HPDE6-E6E7 (cell line): Measurements from ENCODE around the gene DAB1.
"Not testable (repeated sequence)": the region's sequence is repeated elsewhere in the genome, so short reads cannot be mapped to it uniquely, and the experiment has no call there.

Experiments
- DNase-seq: peaks from one replicate; pipeline ENCODE4 v3.0.0; 2011; ENCODE audit warnings: missing footprints; ENCODE audit errors: extremely low spot score

DAB1 gene

DNA sequence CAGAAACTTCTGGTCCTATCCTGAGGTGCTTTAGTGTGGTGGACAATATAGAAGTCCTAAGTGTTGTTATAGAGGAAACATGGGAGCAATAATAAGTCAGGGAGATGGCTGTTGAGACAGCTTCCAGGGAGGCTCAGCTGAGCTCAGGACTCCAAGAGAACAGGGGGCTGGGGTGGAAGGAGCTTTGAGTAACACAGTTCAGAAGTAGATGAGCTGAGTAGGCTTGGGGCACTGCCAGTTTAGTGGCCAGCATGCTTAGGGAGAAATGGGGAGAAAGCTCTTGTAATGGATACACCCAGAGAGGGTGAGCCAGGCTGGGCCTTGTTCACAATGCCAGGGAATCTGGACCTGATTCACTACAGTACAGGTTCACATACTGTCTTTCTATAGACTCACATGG, 201.6 kb downstream of the DAB1 start:
- no peak for DNase-seq

- DNase-seq = not testable (repeated sequence)
These were observed 203.0 kb downstream of the DAB1 start for GRCh38 chr1:57220905-57221304.

GRCh38 chr1:57218487-57219079, 205.3 kb downstream of the DAB1 start:
- no peak for DNase-seq

- no peak for DNase-seq
These were observed 206.0 kb downstream of the DAB1 start for GRCh38 chr1:57217905-57218304.

GRCh38 chr1:57214951-57215575, 208.8 kb downstream of the DAB1 start:
- DNase-seq = no peak

- DNase-seq = no peak
These were observed 213.0 kb downstream of the DAB1 start for GRCh38 chr1:57210881-57211280.

- no peak for DNase-seq
These were observed 214.4 kb downstream of the DAB1 start for GRCh38 chr1:57209495-57209894.

GRCh38 chr1:57208741-57209302, 215.0 kb downstream of the DAB1 start:
- DNase-seq = no peak

DNA sequence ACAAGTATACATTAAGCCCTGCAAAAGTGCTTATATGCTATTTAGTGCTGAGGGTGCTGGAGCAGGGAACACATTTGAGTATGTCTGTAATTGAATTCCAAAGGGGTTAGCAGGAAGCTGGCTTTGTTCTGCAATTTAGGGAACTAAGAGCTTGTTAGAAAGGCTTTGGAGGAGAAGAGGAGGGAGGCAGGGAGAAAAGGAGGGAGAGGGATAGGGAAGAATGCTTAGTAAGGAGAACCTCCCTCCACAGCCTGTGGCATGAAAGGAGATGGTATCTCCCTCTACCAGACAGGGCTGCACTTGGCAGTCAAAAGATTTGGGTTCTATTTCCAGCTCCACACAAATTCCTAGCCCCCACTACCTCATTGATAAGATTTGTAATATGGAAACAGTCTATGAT, 217.8 kb downstream of the DAB1 start:
- DNase-seq = no peak

DNA sequence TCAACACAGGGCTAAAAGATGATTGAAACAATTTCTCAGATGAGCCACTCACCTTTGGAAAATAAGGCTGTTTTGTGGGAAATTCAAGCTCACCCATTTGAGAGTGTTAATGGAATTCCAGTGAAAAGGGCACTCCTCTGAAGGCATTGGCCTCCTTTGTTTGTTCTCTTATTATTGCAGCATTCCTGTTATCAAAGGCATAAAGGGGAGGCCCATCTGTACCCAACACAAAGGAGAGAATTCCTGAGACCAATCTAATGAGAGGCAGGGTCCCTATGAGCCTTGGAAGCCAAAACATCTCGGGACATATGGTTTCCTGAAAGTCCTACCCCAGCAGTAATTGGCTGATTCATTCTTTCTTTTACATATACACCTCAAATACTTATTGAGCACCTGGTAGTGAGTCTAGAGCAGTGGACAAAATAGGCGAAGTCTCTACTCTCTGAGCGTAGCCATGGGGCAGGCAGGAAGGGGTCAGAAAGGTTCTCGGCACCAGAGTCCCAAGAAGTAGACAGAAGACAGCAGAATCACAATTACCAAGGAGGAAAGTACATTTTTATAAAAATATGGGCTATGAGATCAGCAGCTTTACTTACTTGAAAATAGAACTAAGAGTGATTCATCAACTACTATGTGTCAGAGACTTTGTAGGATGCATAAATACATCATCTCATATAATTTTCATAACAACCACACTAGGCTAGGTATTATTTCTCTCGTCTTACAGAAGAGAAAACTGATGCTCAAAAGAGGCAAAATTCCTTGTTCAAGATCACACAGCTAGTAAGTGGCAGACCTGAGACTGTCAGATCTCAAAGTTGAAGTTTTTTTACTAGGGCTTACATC, 218.7 kb downstream of the DAB1 start:
- DNase-seq = no peak

- no peak for DNase-seq
These were observed 219.8 kb downstream of the DAB1 start for GRCh38 chr1:57204091-57204490.

DNA sequence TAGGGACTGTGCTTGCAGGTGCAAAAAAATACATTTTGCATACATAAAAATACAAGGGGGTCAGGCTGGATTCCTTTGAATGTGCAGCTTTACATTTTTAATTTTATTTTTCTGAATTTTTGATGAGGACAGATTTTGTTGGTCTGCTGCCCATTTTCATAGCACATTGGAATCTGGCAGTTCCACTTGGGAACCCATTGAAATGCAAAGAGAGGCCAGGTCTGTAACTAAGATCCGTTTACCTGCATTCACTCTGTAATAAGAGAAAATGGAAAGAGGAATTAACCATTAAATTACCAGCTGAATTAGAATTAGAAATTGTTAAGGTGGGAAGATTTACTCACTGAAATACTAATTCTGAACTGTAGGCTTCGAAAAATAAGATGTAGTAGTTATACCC, 221.6 kb downstream of the DAB1 start:
- DNase-seq = no peak

GRCh38 chr1:57198912-57199311, 224.9 kb downstream of the DAB1 start:
- DNase-seq = no peak

DNA sequence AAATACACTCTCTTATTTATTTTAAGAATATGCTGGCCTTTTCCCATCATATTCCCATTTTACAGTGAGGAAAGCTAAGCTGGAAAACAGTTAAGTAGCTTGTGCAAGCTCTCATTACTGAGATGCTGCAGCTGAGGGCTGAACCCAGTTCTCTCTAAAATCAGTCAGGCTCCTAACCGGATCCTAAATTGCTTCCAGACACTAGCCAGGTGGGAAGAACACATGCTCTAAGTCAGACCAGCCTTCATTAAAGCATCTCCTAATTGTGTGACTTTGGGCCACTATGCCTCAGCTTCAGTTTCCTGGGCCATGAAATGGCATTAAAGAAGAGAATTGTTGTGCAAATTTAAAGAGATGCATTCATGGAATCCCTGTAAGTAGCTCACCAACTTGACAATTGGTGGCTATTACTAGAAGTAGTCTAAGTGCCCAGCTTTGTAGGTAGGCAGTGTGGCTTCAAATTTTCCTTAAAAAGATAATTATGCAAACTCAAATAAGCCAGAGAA, 228.4 kb downstream of the DAB1 start:
- no peak for DNase-seq

DNA sequence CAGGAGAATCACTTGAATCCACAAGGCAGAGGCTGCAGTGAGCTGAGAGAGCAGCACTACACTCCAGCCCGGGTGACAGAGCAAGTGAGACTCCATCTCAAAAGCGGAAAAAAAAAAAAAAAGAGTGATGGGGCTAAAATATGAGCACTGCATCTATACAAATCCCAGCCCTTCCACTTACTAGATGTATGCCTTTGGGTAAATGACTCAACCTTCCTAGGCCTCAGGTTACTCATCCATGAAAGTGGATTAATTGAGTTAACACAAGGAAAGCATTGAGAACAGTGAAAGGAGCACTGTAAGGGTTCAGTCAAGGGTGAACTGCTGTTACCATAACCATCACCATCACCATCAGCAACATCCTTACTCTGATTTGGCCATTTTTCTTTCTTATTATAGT, 231.6 kb downstream of the DAB1 start:
- DNase-seq = no peak

DNA sequence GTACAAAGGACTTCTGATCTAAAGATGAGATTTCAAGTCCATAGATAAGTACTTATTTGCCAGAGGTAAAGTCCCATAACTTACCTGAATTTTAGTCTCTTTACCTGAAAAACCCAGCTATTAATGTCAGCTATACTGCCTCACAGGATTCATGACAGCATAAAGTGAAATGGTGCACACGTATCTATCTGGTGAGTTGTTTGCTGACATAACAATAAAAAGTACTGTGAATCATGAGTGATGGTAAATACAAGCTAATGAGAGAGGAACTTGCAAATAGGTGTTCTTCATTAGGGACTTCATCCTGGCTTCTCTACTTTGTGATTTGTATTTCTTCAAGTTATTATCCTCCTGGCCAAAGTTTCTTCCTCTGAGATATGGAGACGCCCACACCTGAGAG, 233.0 kb downstream of the DAB1 start:
- no peak for DNase-seq

DNA sequence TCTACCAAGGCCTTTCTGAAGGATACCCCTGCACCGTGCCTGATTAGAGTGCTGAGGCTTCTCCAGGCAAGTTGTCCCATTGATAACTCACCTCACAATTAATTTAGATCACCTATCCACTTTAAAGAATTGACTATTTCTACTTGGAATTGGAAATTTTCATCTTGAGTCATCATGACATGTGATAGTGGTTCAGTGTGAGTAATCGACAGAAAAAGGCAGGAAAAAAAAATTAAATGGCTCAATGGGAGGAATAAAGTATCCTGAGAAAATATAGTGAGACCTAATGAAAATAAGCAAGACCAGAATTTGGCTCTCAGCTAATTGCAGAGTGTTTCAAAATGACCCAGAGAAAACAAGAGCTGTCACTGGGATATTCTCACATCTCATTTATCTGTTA, 235.7 kb downstream of the DAB1 start:
- no peak for DNase-seq

- no peak for DNase-seq
These were observed 237.4 kb downstream of the DAB1 start for GRCh38 chr1:57186455-57186854.

DNA sequence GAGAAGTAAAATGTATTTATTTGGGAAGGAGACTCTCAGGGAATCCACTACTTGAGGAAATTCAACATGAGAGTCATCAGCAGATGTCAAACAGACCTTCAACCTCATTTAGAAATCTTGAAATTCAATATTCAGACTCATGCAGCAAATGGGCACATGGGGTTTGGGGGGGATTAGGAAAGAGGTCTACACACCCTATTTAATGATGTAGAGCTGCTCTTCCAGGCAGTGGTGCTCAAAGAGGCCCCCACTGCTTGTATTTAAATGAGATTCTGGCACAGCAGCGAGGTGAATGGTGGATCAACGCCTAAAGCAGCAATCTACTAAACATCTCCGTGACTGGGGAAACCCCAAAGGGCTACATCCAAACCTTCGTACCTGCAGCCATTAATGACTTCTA, 244.9 kb downstream of the DAB1 start:
- no peak for DNase-seq

GRCh38 chr1:57175506-57175905, 248.4 kb downstream of the DAB1 start:
- no peak for DNase-seq

DNA sequence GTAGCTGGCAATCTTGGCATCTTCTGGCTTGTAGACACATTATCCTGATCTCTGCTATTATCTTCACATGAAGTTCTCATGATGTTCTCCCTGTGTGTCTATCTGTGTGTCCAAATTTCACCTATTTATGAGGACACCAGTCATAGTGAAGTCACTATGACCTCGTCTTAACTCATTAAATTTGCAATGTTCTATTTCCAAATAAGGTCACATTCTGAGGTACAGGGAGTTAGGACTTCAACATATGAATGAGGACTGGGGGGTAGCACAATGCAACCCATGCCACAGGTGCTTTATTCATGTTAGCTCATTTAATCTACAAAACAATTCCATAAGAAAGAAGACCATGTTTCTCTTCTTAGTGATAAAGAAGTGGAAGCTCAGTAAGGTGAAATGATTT, 251.8 kb downstream of the DAB1 start:
- DNase-seq = no peak

DNA sequence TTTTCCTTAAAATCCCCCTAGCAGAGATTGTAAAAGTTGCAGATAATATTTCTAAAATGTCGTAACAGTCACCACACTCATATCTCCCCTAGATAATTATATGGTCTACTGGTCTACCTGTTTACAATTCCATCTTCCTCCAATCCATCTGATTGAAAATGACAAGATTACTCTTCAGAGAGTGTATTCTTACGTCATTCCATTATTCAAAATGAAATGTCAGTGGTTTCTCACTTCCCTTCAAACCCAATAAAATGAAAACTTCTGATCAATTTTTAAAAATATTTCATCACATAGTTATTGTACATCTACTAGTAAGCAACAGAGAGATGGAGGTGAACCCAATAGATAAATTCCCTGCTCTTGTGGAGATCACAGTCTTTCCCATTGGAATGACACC, 255.9 kb downstream of the DAB1 start:
- no peak for DNase-seq

- DNase-seq = no peak
These were observed 258.3 kb downstream of the DAB1 start for GRCh38 chr1:57165546-57165945.
